GM23248 (cell line): ENCODE measurements around the gene RPRD2. TPM values are rescaled to one million over a fixed set of nuclear protein-coding genes. Genes with fewer than 3 reads are reported as not detected.

Experiments
- DNase-seq: peaks from one replicate; pipeline ENCODE4 v3.0.0-alpha.2; 2015
- H2AFZ ChIP-seq: fragments of 200-600 bp; sonication (generic); 2 replicates; pipeline ENCODE4 v1.6.1; 2016; ENCODE audit warnings: antibody characterized with exemption
- H3F3A ChIP-seq: fragments of 200-600 bp; sonication (generic); 2 replicates; pipeline ENCODE4 v1.6.1; 2016; ENCODE audit warnings: mild to moderate bottlenecking, antibody characterized with exemption, mixed run types; ENCODE audit not compliant: insufficient read depth
- H3K27ac ChIP-seq: fragments of 200-600 bp; sonication (generic); 2 replicates; pipeline ENCODE4 v1.5.1; 2016; ENCODE audit warnings: mild to moderate bottlenecking
- H3K27me3 ChIP-seq: fragments of 200-600 bp; sonication (generic); replicated peaks from 2 replicates; pipeline ENCODE4 v1.6.1; 2016; ENCODE audit warnings: mild to moderate bottlenecking; ENCODE audit not compliant: insufficient read depth
- H3K36me3 ChIP-seq: fragments of 200-600 bp; sonication (generic); 2 replicates; pipeline ENCODE4 v1.6.1; 2016; ENCODE audit warnings: low read depth, mild to moderate bottlenecking
- H3K4me1 ChIP-seq: fragments of 200-600 bp; sonication (generic); 2 replicates; pipeline ENCODE4 v1.6.1; 2016; ENCODE audit warnings: mild to moderate bottlenecking; ENCODE audit not compliant: insufficient read depth
- H3K4me2 ChIP-seq: fragments of 200-600 bp; sonication (generic); one replicate; pipeline ENCODE4 v1.6.1; 2016; ENCODE audit warnings: mild to moderate bottlenecking; ENCODE audit not compliant: unreplicated experiment
- H3K4me3 ChIP-seq: fragments of 200-600 bp; sonication (generic); 2 replicates; pipeline ENCODE4 v1.5.1; 2016; ENCODE audit warnings: mild to moderate bottlenecking
- H3K79me2 ChIP-seq: fragments of 200-600 bp; sonication (generic); 2 replicates; pipeline ENCODE4 v1.6.1; 2016; ENCODE audit warnings: mild to moderate bottlenecking; ENCODE audit not compliant: insufficient read depth
- H3K9ac ChIP-seq: fragments of 200-600 bp; sonication (generic); 2 replicates; pipeline ENCODE4 v1.6.1; 2016; ENCODE audit warnings: mild to moderate bottlenecking
- H3K9me2 ChIP-seq: fragments of 200-600 bp; sonication (generic); 2 replicates; pipeline ENCODE4 v1.6.1; 2016; ENCODE audit warnings: mixed run types, mild to moderate bottlenecking, moderate library complexity; ENCODE audit not compliant: insufficient read depth
- H3K9me3 ChIP-seq: fragments of 200-600 bp; sonication (generic); one replicate; pipeline ENCODE4 v1.6.1; 2017; ENCODE audit warnings: low read depth
- H4K20me1 ChIP-seq: fragments of 200-600 bp; sonication (generic); 2 replicates; pipeline ENCODE4 v1.6.0; 2016; ENCODE audit not compliant: insufficient read depth
- EZH2 ChIP-seq: fragments of 200-600 bp; sonication (generic); IDR thresholded peaks from 2 replicates; pipeline ENCODE4 v1.6.1; 2018; ENCODE audit warnings: antibody characterized with exemption, mild to moderate bottlenecking; ENCODE audit not compliant: insufficient read depth, poor library complexity, severe bottlenecking
- EZH2phosphoT487 ChIP-seq: fragments of 200-600 bp; sonication (generic); IDR thresholded peaks from 2 replicates; pipeline ENCODE4 v1.6.1; 2018; ENCODE audit warnings: antibody characterized with exemption, moderate library complexity, mild to moderate bottlenecking, low read depth; ENCODE audit not compliant: insufficient read depth
- WGBS, 2 experiments: methylation state at CpG; one replicate each; pipeline ENCODE4 v1.1.6; 2015 to 2017; ENCODE audit warnings: low lambda C conversion rate in 2 of 2, low coverage in 1 of 2; ENCODE audit errors: missing lambda C conversion rate in 2 of 2; 5-methylcytosine and 5-hydroxymethylcytosine counted together
- in situ Hi-C: fragments of 300-500 bp; cut with MboI; formaldehyde crosslinking; loops from 2 replicates; pipeline ENCODE4 v1.15.0; 2020
- polyA plus RNA-seq: library from polyadenylated mRNA; unstranded; fragments of >200 nt; fragmentation: Nextera tagmentation; extraction: Ambion mirVana; gene quantifications from 2 replicates; pipeline ENCODE4 v1.2.1, GENCODE V29; 2016
- total RNA-seq: library from RNA; depleted of rRNA; stranded (reverse); fragments of >200 nt; shearing (Covaris generic); gene quantifications from 2 replicates; pipeline ENCODE4 v1.2.3, GENCODE V29; 2014

RPRD2 gene
- total and polyA plus RNA-seq, 2 experiments from 2014 or later = 7.8 to 16.5 TPM

DNA sequence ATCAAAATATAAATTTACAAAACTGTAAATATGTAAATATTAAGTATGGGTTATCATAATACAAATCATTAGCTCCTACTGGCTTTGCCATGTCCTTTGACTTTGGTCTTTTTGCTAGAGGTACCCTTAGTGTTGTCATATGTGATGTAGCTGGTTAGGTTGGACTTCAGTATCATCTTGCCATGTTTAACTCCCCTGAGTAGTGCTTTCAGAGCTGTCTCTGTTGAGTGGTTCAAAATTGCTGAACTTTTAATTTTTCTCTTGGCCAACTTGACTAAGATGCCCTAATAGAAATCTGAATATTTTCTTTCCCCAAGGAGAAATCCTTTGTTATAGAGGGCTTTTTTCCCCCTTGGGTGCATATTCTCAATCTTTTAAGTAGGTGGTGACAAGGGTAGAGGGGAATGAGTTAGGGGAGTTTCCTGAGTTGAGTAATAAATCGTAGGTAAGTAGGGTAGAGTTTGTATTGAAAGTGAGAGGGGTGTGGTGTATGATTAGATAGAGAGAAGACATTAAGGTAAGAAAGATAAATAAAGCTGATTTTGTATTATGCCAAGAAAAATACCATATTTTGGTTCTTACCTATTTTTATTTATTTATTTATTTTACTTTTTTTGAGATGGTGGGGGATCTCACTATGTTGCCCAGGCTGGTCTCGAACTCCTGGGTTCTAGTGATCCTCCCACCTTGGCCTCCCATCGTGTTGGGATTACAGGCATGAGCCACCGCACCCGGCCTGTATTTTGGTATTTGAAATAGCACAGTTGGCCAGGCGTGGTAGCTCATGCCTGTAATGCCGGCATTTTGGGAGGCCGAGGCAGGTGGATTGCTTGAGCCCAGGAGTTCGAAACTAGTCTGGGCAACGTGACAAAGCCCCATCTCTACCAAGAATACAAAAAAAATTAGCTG lies 21.8 kb downstream of the RPRD2 start:
- no peak for TF ChIP-seq EZH2
- TF ChIP-seq EZH2phosphoT487 = no peak
- no peak overlapping the region for H3K9ac ChIP-seq
- H3K27ac ChIP-seq = no peak overlapping the region
- no peaks in the 10 kb centered on the region for H3K36me3 ChIP-seq
- in situ Hi-C loops = no loop called here
- WGBS, 2 experiments = 98% methylated on average over 10 of the region's 10 CpGs
- H3K27me3 ChIP-seq = no peaks in the 10 kb centered on the region
- no peaks in the 10 kb centered on the region for H3K9me3 ChIP-seq
- no peaks in the 10 kb centered on the region for H3K9me2 ChIP-seq
- peaks cover 99% of the 10 kb centered on the region for H3K79me2 ChIP-seq
- no peak for DNase-seq
- H3F3A ChIP-seq = no peaks in the 10 kb centered on the region
- H3K4me1 ChIP-seq = no peaks in the 10 kb centered on the region
- no peak overlapping the region for H3K4me2 ChIP-seq
- no peaks in the 10 kb centered on the region; the same call in 1 of the 2 replicates for H4K20me1 ChIP-seq
- H2AFZ ChIP-seq = no peak overlapping the region
- H3K4me3 ChIP-seq = no peak overlapping the region

DNA sequence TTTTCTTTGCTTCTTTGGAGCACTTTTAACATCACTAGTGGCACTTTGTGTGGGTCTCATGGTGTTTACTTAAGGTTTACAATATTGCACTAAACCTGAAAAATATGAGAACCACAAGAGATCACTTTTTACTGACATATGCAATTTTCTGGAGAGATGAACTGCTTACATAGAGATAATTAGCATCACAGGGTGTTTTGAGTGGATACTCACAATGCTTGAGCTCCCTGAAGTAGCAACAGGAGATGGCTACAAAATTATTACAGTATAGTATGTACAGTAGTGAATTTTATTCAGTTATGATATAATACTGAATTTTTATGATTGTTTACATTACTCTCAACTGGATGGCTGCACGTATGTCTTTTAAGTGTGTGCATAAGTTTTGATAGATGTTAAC lies 22.6 kb downstream of the RPRD2 start:
- no peaks in the 10 kb centered on the region for H3K27me3 ChIP-seq
- WGBS, 2 experiments = 0% methylated on average over 1 of the region's 1 CpG
- H3K9me3 ChIP-seq = no peaks in the 10 kb centered on the region
- no peak for DNase-seq
- H2AFZ ChIP-seq = no peak overlapping the region
- no peaks in the 10 kb centered on the region for H3K9me2 ChIP-seq
- no peak overlapping the region for H3K27ac ChIP-seq
- H3K79me2 ChIP-seq = peaks cover 99% of the 10 kb centered on the region
- H3K9ac ChIP-seq = no peak overlapping the region
- no peak overlapping the region for H3K4me3 ChIP-seq
- no peaks in the 10 kb centered on the region; the same call in 1 of the 2 replicates for H4K20me1 ChIP-seq
- no peak for TF ChIP-seq EZH2
- no peak for TF ChIP-seq EZH2phosphoT487
- no peaks in the 10 kb centered on the region for H3K36me3 ChIP-seq
- no peaks in the 10 kb centered on the region for H3K4me1 ChIP-seq
- no peaks in the 10 kb centered on the region for H3F3A ChIP-seq
- H3K4me2 ChIP-seq = no peak overlapping the region
- in situ Hi-C loops = no loop called here

- H3K36me3 ChIP-seq = no peaks in the 10 kb centered on the region
- no peak overlapping the region for H3K27ac ChIP-seq
- H4K20me1 ChIP-seq = no peaks in the 10 kb centered on the region; the same call in 1 of the 2 replicates
- H3K9me2 ChIP-seq = no peaks in the 10 kb centered on the region
- H3K79me2 ChIP-seq = peaks cover 99% of the 10 kb centered on the region
- no peak overlapping the region for H3K4me3 ChIP-seq
- no peaks in the 10 kb centered on the region for H3K4me1 ChIP-seq
- H3F3A ChIP-seq = no peaks in the 10 kb centered on the region
- in situ Hi-C loops = no loop called here
- H3K9me3 ChIP-seq = no peaks in the 10 kb centered on the region
- no peak for DNase-seq
- H3K27me3 ChIP-seq = no peaks in the 10 kb centered on the region
- H3K4me2 ChIP-seq = no peak overlapping the region
- H3K9ac ChIP-seq = no peak overlapping the region
- TF ChIP-seq EZH2 = no peak
- no peak for TF ChIP-seq EZH2phosphoT487
- no peak overlapping the region for H2AFZ ChIP-seq
Measured at GRCh38 chr1:150387200-150387599, 23.3 kb downstream of the RPRD2 start.

- H3F3A ChIP-seq = no peaks in the 10 kb centered on the region
- H3K9me2 ChIP-seq = no peaks in the 10 kb centered on the region
- peaks cover 99% of the 10 kb centered on the region for H3K79me2 ChIP-seq
- H3K27me3 ChIP-seq = no peaks in the 10 kb centered on the region
- no peak overlapping the region for H3K4me3 ChIP-seq
- in situ Hi-C loops = no loop called here
- TF ChIP-seq EZH2phosphoT487 (no peak), EZH2 (no peak)
- DNase-seq = no peak
- no peak overlapping the region for H3K27ac ChIP-seq
- no peaks in the 10 kb centered on the region for H3K4me1 ChIP-seq
- no peak overlapping the region for H3K4me2 ChIP-seq
- no peaks in the 10 kb centered on the region; the same call in 1 of the 2 replicates for H4K20me1 ChIP-seq
- H2AFZ ChIP-seq = no peak overlapping the region
- no peaks in the 10 kb centered on the region for H3K9me3 ChIP-seq
- H3K36me3 ChIP-seq = no peaks in the 10 kb centered on the region
- 87% methylated on average over 5 of the region's 5 CpGs for WGBS, 2 experiments
- no peak overlapping the region for H3K9ac ChIP-seq
Measured at GRCh38 chr1:150388241-150388640, 24.3 kb downstream of the RPRD2 start.
